Omental fat pad (tissue), 4 donors: ENCODE measurements around the gene HOXD13. TPM values are rescaled to one million over a fixed set of nuclear protein-coding genes. Genes with fewer than 3 reads are reported as not detected.

Source experiments
- ATAC-seq: fragments of 150-250 bp; one replicate; pipeline ENCODE4 v1.9.1; 2016; ENCODE audit warnings: mild to moderate bottlenecking, moderate library complexity; ENCODE audit not compliant: low FRiP score
- DNase-seq: peaks from one replicate; pipeline ENCODE4 v3.0.0-alpha.2; 2019; ENCODE audit warnings: low spot score
- CTCF ChIP-seq, 3 donors: fragments of 450-650 bp; IDR thresholded peaks; one replicate each; pipeline ENCODE4 v1.5.1; 2016 to 2017; ENCODE audit warnings: antibody characterized with exemption in 3 of 3, mild to moderate bottlenecking in 3 of 3, moderate library complexity in 2 of 3
- total RNA-seq, 4 donors: library from RNA; depleted of rRNA; stranded (reverse); fragments of >200 nt; gene quantifications; one replicate each; pipeline ENCODE4 v1.1.0, GENCODE V29; 2016

HOXD13 gene
- not detected for total RNA-seq

- TF ChIP-seq CTCF (IDR thresholded peaks at IDR 0.05), result no peak
- peak; percentile 18 for ATAC-seq
- DNase-seq, result no peak
Observed at GRCh38 chr2:176092270-176093144, at the start of gene HOXD13. HOXD13 (plus strand) TSS chr2:176092721; CDS start chr2:176092891, 170 bp downstream.

GRCh38 chr2:176056406-176056805 lies 36.1 kb upstream of the HOXD13 start:
- no peak for TF ChIP-seq CTCF (IDR thresholded peaks at IDR 0.05)
- no peak for DNase-seq
- ATAC-seq, result no peak

DNA sequence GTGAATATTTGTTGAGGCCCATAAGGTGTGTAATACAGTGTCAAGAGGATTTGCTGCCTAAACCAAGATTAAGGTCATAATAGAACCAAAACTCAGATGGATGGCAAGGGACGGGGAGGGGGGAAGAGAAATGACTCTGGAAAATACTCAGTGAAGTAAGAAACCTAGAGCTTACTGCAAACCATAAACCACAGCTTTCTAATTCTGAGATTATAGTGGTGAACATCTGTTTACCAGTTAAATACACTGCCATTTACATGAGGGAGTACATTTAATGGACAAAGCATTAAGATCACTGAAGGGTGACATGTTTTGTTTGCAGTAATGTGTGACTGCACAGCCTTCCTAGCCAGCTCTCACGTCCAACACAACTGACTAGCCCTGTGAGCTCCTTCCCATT lies 28.6 kb upstream of the HOXD13 start:
- no peak for TF ChIP-seq CTCF (IDR thresholded peaks at IDR 0.05)
- ATAC-seq, result no peak
- no peak for DNase-seq

DNA sequence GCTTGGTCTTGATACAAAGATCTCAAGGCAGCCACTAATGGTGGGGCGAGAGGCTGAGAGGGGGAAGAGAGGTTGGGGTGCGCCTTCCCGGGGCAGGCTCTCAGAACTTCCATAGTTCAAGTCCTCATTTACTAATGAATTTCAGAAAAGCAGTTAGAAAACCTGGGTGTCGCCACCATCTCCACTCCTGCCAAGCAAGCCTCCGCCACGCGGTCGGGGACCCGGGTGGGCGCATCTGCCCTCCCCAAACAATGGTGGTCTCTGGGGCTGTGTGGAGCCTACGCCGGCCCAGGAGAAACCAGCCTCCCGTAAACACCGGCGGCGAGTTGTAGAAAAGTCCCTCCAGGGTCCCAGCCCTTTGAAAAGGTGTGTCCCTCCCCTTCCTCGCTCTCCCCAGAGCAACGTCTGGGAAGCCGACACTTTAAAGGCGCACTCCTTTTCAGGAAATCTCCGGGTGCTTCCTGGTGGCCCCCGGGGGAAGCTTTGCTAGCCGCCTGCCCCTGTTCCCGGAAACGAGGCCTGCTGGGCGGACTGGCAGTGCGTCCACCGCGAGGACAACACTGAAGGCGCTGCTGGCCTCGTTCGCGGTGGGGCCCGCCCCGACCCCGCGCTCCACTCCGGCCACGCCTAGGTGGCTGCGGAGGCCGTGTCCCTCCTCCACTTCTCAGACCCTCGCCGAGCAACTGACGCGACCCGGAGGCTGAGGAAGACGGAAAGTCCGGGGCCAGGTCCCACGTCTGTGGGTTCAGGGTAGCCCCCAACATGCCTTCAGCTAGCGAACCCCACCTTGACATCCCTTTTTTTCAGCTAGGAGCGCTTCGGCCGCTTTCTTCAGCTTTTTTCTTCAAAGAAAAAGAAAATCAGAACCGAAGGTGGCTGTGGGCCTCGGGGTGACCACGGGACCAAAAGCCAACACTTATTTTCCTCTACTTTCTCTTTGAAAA lies 25.6 kb upstream of the HOXD13 start:
- DNase-seq, result no peak
- TF ChIP-seq CTCF (IDR thresholded peaks at IDR 0.05), result no peak
- no peak for ATAC-seq

DNA sequence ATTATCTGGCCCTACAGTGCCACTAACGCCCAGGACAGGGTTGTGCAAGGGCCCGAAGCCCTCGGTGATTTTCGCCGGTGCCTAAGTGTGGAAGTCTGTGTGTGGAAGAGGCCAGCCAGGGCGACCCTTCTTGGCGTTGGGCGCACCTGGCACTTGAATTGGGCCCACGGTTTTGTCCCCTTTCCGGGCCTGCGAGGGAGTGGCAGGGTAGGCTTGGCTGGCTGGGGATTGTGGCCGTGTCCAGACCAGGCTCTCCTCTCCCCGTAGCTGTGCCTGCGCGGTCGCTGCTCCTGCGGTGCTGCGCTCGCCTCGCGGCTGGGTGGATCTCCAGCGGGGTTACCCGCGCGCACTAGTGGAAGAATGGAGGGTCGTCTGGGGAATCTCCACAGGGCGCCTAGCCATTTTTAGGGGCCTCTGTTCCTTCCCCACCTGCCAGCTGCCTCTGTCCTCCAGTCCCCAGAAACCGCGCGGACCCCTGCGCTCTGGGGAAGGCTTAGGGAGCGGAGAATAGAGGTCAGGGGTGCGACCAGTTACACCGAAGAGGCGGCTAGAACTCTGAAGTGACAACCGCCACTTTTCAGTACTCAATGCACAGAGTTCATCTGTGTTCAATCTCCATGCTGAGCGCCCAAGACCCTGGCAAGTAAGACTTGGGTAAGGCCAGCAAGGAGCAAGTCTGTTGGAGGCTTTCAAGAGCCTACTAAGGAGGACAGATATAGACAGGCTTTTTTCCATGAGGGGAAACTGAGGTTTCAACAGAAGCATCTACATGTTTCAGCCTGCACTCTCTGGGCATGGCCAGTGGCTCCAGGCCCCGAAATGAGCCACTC lies 24.7 kb upstream of the HOXD13 start:
- TF ChIP-seq CTCF (IDR thresholded peaks at IDR 0.05), result no peak
- DNase-seq, result no peak
- ATAC-seq, result no peak

DNA sequence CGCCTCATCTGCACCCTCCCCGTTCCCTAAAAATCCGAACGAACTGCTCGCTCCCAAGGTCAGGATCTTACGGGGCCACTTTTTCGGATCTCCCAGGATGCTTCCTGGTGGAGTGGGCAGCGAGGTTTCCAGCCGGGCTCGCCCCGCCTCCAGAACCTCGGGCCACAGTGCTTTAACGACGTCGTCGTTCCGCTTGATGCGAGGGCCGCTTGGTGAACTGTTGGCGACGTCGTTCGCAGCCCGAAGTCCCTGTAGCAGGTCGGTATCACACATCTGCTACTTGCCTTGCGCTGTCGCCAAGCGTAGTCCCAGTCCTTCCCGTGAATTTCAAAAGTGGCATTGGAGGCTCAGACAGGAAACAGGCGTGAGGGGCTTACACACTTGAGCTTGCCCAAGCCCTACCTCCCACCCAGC lies 24.1 kb upstream of the HOXD13 start:
- ATAC-seq, result no peak
- TF ChIP-seq CTCF (IDR thresholded peaks at IDR 0.05), result no peak
- DNase-seq, result no peak
